Hematopoietic multipotent progenitor cell treated with erythropoietin and hydrocortisone succinate and interleukin-3 and kit ligand, for 15 days (in vitro differentiated cells): ENCODE data around the gene NLRX1.
"Not testable (repeated sequence)": the region's sequence is repeated elsewhere in the genome, so short reads cannot be mapped to it uniquely, and the experiment has no call there.

ENCODE experiments used
- DNase-seq: peaks from one replicate; pipeline ENCODE4 v3.0.0-alpha.2; 2015; ENCODE audit warnings: low spot score

NLRX1 gene

GRCh38 chr11:119209186-119209585 is 40.7 kb downstream of the NLRX1 start:
- no peak for DNase-seq

- no peak for DNase-seq
These were observed 41.5 kb downstream of the NLRX1 start for GRCh38 chr11:119210050-119210449.

DNA sequence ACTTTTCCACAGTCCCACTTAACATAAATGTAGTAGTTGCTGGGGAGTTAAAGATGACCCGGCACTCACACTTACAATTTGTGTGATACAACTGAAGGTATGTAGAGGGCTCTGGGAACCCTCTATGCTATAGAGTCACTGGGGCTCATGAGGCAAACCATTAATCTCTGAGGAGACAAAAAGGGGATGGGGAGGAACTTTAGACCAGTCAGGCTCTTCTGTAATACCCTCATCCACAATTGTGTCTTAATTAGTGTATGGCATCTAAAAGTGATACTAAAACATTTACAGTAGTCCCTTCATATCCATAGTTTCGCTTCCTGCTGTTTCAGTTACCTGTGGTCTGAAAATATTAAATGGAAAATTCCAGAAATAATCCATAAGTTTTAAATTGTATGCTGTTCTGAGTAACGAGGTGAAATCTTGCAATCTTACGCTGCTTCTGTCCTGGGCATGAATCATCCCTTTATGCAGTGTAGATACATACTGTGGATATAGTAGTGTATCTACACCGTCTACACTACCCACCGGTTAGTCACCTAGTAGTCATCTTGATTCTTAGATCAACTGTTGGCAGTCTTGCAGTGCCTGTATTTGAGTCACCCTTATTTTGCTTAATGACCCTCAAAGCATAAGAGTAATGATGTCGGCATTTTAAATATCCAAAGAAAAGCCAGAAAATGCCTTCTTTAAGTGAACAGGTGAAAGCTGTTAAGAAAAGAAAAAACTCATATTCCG is 49.8 kb downstream of the NLRX1 start:
- DNase-seq: no peak

DNA sequence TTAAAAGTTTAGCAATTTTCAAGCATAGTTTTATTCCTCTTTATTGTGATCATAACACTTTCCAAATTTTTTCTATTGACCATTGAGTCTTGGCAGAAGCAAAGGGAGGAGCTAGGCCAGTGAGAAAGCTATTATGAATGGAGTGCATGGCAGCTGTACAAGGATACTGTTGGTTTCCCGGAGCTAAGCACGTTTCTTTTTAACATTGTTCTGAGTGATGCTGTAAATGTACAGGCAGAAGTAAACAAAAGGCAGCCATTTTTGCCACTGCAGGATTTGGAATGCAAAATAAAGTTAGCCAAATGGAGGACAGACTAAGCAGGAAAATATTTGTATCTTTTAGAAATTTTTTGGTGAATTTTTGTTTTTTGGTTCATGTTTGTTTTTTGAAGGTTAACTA is 53.8 kb downstream of the NLRX1 start:
- DNase-seq: no peak

GRCh38 chr11:119222891-119223290 is 54.4 kb downstream of the NLRX1 start:
- DNase-seq: no peak

GRCh38 chr11:119223856-119224255 is 55.3 kb downstream of the NLRX1 start:
- DNase-seq: no peak

DNA sequence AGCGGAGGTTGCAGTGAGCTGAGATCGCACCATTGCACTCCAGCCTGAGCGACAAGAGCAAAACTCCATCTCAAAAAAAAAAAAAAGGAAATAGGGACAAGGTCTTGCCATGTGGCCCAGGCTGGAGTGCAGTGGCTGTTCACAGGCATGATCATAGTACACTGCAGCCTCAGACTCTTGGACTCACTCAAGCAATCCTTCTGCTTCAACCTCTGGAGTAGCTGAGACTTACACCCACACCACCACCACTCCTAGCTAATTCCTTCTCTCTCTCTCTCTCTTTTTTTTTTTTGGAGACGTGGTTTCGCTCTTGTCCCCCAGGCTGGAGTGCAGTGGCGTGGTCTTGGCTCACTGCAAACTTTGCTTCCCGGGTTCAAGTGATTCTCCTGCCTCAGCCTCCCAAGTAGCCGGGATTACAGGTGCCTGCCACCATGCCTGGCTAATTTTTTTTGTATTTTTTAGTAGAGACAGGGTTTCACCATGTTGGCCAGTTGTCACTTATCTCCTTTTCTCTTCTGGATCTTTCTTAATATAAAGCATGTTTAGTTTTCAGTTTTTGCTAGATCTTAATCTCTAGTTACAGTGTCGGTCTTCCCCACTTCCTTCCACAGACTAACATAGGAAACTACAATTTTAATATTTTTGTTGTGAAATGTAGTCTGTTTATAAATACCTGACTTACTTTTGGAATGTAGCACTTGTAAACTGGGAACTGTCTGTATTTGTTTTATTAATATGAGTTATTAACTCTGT is 60.2 kb downstream of the NLRX1 start:
- not testable (repeated sequence) for DNase-seq

GRCh38 chr11:119229288-119229672 is 60.8 kb downstream of the NLRX1 start:
- no peak for DNase-seq

GRCh38 chr11:119229741-119230140 is 61.2 kb downstream of the NLRX1 start:
- no peak for DNase-seq
